Inferior parietal cortex (tissue), 1 donor: ENCODE measurements around the gene MIGA1.
"Not testable (repeated sequence)": the region's sequence is repeated elsewhere in the genome, so short reads cannot be mapped to it uniquely, and the experiment has no call there.

Experiments
- DNase-seq: peaks from one replicate; pipeline ENCODE4 v3.0.0-alpha.2; 2016; ENCODE audit errors: extremely low spot score

Gene MIGA1, protein sequence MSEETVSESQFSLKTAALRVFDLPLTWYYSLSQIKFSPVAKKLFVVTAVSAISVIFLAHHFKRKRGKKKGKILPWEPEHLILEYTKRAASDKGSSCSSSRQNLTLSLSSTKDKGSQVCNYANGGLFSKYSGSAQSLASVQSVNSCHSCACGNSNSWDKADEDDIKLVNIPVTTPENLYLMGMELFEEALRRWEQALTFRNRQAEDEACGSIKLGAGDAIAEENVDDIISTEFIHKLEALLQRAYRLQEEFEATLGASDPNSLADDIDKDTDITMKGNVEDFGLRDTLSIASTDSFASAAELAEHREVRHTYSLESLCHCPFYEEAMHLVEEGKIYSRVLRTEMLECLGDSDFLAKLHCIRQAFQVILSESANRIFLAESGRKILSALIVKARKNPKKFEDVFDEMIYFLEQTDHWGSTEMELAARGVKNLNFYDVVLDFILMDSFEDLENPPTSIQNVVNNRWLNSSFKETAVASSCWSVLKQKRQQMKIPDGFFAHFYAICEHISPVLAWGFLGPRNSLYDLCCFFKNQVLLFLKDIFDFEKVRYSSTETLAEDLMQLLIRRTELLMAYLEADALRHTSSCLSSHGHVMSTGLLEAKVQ

DNA sequence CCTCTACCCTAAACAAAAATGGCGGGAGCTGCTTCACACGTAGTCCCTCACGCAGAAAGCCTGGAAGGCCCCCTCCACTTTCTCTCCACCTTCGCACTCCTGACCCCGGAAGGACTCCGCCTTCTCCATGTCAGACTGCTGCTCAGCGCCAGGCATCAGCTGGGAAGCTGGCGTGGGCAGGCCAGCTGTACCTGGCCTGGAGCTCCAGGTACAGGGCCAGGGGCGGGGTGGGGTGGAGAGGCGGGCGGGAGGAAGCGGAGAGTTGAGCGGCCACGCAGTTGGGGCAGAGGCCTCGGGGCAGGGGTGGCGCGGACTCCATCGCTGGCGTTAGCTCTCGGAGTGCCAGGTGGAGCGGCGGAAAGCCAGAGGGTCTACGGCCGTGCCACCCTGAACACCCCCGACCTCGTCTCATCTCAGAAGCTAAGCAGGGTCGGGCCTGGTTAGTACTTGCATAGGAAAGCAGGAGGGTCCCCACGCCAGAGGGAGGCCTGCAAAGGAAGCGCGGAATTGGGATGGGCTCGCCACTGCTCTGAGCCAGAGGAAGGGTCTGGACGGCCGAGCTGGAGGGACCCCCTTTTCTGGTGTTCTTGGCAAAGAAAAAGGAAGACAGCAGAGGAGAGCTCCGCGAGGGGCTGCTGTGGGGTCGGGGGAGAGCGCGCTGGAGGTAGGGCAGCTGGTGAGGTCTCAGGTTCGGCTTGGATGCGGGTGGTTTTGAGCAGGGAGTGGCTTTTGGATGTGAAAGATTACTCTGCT is at the start of gene MIGA1:
TSS of gene MIGA1 (plus strand) at position 121 of the 753 bp plus-strand sequence. CDS start 3,604 bp downstream, outside the sequence.
- peak; percentile 95 for DNase-seq

DNA sequence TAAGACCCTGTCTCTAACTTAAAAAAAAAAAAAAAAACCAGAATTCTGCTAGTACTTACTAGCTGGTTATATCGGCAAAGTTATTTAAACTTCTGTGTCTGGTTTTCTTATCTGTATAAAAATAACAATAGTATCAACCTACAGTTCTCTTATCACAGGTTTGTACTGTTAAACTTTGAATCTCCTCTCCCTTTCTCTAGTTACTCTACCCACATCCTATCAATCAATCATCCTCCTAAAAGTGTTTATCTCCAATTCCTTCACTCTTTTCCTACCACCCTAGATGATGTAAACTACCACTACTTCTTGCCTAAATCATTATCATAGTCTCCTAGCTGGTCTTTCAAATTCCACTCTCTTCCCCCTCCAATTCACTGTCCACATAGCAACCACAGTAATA is 47.4 kb upstream of the MIGA1 start:
- no peak for DNase-seq

DNA sequence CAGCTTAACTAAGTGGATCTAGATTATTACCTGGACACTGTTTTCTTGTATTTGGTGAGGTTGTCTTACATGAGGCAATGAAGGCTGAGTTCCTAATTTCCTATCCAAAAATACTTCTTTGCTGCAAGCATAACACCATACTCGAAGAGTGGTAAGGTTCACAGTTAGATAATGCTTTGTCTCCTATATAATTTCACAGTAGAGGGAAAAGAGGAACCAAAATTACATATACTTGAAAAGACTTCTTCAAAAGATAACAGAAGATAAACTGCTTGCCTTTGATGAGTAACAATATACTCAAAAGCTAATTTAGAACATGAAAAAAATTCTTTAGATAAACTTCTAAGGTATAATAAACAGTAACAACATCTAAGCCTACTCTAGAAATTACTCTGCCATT is 40.2 kb upstream of the MIGA1 start:
- DNase-seq, result no peak

GRCh38 chr1:77741316-77741715 is 38.1 kb upstream of the MIGA1 start:
- DNase-seq, result no peak

- no peak for DNase-seq
These were observed 37.4 kb upstream of the MIGA1 start for GRCh38 chr1:77742011-77742555.

DNA sequence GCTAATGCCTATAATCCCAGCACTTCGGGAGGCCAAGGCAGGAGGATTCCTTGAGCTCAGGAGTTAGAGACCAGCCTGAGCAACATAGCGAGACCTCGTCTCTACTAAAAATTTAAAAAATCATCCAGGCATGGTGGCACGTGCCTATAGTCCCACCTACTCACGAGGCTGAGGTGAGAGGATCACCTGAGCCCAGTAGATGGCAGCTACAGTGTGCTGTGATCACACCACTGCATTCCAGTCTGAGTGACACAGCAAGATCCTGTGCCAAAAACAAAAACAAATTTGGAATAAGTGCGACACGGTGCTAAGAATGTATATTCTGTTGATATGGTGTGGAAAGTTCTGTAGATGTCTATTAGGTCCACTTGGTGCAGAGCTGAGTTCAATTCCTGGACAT is 34.9 kb upstream of the MIGA1 start:
- DNase-seq, result no peak

- not testable (repeated sequence) for DNase-seq
These were observed 30.0 kb upstream of the MIGA1 start for GRCh38 chr1:77749489-77749888.

GRCh38 chr1:77756052-77756754 is 23.2 kb upstream of the MIGA1 start:
- no peak for DNase-seq

GRCh38 chr1:77757066-77757584 is 22.3 kb upstream of the MIGA1 start:
- no peak for DNase-seq

- no peak for DNase-seq
These were observed 21.8 kb upstream of the MIGA1 start for GRCh38 chr1:77757603-77758002.

DNA sequence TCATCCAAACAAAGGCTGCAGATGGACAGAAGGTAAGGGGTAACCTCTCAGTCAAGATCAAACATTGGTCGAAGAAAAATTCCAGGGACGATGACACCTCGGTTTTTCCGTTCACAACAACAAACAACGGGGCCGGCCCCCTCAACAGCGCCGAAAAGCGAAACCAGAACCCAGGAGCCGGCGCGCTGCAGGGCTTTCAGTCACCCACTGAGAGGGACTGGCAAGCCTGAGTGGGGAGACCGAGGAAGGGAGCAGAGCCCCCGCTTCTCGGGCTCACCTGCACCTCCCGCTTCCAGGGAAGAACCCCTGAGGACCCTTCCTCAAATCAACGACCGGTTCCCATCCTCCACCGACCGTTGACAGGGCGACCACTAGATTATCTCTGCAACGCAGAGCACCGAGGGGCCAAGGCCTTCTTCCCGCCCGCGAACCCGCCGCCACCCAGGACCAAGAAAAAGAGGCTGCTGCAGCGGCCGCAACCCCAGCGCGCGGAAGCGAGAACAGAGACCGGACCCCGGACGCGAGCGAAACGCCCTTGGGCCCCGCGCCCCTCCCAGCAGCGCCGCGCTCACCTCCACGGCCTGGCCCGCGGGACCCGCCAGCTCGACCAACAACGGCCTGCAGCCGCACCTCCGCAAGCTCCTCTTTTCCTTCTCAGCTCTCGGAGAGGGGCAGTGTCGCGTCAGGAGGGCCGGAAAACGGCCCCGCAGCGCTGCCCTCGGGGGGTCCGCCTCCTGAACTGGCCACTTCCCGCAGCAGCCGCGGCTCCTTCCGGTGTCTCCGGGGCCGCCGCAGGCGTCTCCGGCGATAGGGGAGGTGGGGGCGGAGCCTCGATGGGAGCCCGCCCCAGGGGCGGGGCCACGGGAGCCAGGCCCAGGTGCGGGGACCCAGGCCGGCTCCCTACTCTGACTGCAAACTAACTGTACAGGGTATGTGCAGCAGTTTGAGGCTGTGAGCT is 20.1 kb upstream of the MIGA1 start, which contains the start of gene USP33:
TSS of gene USP33 (minus strand) at position 782 of the 958 bp plus-strand sequence. CDS start 18,155 bp downstream, outside the sequence.
- DNase-seq, result peak; percentile 84

DNA sequence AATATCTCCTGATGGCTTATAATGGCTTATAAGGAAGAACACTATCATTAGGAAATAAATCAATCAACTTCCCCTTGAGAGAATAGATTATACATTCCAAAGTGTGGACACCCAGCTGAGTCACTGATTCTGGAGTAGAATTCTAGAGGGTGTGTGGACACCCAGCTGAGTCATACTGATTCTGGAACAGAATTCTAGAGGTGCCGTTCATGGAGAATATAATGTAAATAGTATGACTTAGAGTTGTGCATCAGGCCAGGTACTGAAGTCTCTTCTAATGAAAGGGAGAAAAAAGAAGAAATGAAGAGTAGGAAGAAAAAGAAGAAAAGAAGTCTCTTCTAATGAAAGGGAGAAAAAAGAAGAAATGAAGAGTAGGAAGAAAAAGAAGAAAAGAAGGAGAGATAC is 17.4 kb upstream of the MIGA1 start:
- DNase-seq, result no peak

DNA sequence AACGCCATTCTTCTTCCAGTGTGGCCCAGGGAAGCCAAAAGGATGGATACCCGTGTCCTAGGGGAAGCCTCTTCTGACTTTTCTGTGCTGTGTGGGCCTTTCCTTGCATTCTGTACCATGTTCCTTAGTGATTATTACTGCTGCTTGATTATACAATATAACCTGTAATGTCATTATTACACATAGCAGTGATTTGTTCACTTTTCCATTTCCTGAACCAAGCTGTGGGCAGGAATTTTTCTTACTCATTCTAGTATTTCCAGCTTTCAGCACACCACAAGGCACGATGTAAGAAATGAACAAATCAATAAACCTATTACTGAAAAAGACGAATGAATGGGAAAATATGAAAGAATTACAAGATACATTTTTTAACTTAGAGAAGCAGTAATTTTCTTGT is 11.4 kb upstream of the MIGA1 start:
- DNase-seq, result no peak

GRCh38 chr1:77776007-77776700 is 3.3 kb upstream of the MIGA1 start:
- DNase-seq, result no peak

DNA sequence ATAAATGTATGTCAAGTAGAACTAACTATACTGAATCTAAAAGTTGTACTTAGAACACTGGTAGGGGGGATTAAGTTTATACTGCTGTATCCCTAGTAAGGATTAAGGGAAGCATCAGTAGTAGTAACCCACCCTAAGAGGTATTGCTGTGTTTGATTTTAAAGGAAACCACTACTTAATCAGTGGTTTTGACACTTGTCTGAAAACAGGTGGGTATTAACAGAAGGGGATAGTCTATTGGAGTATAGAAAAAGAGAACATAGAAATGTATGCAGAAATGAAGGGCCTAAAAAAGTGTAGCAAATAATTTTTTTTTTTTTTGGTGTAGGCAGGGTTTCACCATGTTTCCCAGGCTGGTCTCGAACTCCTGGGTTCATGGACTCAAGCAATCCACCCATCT is 2.2 kb downstream of the MIGA1 start:
- DNase-seq, result no peak

- no peak for DNase-seq
These were observed 3.7 kb downstream of the MIGA1 start for GRCh38 chr1:77783141-77783540.

DNA sequence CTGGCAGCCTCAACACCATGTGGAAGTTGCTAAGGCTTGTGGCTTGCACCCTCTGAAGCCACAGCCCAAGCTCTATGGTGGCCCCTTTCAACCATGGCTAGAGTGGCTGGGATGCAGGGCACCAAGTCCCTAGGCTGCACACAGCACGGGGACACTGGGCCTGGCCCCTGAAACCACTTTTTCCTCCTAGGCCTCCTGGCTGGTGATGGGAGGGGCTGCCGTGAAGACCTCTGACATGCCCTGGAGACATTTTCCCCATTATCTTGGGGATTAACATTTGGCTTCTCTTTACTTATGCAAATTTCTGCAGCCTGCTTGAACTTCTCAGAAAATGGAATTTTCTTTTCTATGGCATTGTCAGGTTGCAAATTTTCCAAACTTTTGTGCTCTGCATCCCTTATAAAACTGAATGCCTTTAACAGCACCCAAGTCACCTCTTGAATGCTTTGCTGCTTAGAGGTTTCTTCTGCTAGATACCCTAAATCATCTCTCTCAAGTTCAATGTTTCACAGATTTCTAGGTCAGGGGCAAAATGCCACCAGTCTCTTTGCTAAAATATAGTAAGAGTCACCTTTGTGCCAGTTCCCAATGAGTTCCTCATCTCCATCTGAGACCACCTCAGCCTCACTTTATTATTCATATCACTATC is 6.8 kb downstream of the MIGA1 start:
- not testable (repeated sequence) for DNase-seq

GRCh38 chr1:77794550-77794949 is 15.1 kb downstream of the MIGA1 start:
- no peak for DNase-seq
